GM19240 (cell line): ENCODE data around the gene CABP4.
"Not testable (repeated sequence)": the region's sequence is repeated elsewhere in the genome, so short reads cannot be mapped to it uniquely, and the experiment has no call there.

Experiments used
- DNase-seq: peaks from one replicate; pipeline ENCODE4 v3.0.0; 2011; ENCODE audit warnings: low spot score; ENCODE audit not compliant: insufficient read length

Gene CABP4

DNA sequence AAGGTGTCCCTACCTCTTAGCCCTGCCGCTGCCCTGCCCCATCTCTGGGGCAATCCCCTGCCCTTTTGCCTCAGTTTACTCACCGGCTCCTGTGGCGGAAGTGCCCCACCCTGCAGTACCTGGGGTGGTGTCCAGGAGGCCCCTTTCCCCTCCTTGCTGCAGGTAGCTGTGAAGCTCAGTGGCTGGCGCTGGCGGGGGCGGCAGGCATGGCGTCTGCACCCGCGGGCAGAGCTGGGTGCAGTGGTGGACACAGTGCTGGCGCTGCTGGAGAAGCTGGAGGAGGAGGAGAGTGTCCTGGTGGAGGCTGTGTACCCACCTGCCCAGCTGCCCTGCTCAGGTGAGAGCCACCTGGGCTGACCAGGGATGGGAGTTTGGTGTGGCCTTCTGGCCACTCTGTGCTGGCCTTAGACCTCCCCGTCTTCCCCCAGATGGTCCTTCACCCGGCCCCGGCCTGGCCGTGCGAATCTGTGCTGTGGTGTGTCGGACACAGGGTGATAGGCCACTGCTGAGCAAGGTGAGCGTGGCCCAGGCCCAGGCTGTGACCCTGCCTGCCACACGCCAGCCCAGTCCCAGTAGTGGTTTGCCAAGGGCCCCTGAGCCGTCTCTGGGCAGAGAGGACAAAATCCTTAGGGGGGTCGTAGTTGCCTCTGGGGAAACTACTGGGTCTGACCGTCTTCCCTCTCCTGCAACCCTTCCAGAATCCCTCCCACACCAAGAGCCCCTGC lies 35.7 kb upstream of the CABP4 start:
- no peak for DNase-seq

- no peak for DNase-seq
These were observed 35.0 kb upstream of the CABP4 start for GRCh38 chr11:67420147-67420645.

- DNase-seq, result peak; percentile 91
These were observed 34.3 kb upstream of the CABP4 start for GRCh38 chr11:67420646-67421429.

GRCh38 chr11:67421430-67422031 lies 33.6 kb upstream of the CABP4 start:
- no peak for DNase-seq

GRCh38 chr11:67422891-67423290 lies 32.3 kb upstream of the CABP4 start:
- no peak for DNase-seq

GRCh38 chr11:67423466-67423865 lies 31.7 kb upstream of the CABP4 start:
- DNase-seq, result no peak

- DNase-seq, result no peak
These were observed 31.1 kb upstream of the CABP4 start for GRCh38 chr11:67423891-67424613.

GRCh38 chr11:67427364-67427859 lies 27.7 kb upstream of the CABP4 start:
- not testable (repeated sequence) for DNase-seq

DNA sequence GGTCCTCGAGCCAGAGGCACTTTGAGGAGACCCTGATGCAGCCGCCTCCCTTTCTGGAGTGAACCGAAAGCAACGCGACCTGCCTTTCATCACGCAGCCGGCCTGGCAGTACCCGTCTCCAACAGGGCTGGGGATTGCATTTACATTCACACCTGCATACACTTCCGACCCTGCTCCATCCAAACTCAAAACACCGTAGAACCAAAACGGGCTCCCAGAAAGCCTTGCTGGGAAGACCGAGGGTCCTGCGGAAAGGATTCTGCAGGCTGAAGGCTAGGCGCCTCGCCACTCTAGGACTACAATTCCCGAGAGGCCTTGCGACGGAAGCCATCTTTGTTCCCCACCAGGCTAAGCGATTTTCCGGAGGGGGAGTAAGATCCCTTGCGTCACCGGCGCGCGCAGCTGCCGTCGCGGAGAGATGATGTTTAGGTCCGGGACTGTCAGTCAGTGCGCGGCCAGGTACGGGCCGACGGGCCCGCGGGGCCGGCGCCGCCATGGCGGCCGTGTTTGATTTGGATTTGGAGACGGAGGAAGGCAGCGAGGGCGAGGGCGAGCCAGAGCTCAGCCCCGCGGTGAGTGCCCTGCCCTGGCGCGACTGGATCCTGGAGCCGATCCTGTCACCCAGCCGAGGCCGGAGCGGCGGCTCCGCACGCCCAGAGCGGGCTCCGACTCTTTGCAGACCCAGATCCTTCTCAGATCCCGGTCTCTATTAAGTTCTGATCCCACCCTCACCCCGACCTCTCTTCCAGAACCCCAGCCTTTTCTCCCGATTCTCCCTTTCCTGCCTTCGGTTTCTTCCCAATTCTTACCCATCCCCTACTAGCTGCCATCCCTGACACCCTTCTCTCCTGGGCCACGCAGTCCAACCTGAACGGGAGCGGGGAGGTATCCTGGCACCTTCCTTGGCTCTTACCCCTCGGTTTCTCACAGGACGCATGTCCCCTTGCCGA lies 26.8 kb upstream of the CABP4 start, which contains the start of gene RPS6KB2:
TSS of gene RPS6KB2 (plus strand) at position 443 of the 950 bp plus-strand sequence. CDS start at position 495, 52 bp downstream.
- DNase-seq, result peak; percentile 99

- DNase-seq, result no peak
These were observed 26.0 kb upstream of the CABP4 start for GRCh38 chr11:67429038-67429668.

DNA sequence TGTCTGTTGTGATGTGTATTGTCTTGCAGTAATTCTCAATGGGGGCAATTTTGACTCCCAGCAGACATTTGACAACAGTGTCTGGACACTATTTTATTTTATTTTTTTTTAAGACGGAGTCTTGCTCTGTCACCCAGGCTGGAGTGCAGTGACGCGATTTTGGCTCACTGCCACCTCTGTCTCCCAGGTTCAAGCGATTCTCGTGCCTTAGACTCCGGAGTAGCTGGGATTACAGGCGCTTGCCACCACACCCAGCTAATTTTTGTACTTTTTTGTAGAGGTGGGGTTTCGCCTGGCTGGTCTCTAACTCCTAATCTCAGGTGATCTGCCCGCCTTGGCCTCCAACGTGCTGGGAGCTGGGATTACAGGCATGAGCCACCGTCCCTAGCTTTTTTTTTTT lies 25.4 kb upstream of the CABP4 start:
- no peak for DNase-seq

DNA sequence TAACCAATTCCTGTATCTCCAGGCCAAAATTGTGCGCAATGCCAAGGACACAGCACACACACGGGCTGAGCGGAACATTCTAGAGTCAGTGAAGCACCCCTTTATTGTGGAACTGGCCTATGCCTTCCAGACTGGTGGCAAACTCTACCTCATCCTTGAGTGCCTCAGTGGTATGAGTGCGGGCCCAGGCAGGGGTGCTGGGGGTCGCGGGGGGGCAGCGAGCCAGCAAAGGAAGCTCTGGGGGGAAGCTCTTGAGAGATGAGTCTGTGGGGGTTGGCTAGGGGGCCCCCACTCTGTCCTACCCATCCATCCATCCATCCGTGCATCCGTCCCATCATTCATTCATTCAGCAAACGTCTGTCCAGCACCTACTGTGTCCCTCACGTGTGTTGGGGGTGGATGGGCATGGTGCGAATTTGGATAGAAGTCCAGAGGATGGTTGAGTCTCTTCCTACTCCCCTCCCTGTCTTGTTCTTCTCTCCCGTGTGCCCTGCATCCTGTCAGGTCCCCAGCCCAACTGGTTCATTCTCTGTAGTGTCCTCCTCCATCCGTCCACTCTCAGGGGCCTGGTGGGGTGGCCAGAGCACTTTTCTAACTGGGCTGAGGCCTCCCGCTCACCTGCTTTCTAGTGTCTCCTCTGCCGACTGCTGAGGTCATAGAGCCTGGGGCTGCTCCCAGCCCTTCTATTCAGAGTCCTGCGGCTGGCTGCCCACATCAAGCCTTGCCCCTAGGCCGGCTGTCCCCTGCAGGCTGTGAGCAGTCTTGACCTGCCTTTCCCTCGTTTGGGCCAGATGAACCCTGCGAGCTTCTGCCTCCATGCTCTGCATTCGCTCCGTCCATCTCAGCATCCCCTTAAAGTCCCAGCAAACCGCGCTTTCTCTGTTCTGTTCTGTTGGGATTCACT lies 23.6 kb upstream of the CABP4 start:
- no peak for DNase-seq

DNA sequence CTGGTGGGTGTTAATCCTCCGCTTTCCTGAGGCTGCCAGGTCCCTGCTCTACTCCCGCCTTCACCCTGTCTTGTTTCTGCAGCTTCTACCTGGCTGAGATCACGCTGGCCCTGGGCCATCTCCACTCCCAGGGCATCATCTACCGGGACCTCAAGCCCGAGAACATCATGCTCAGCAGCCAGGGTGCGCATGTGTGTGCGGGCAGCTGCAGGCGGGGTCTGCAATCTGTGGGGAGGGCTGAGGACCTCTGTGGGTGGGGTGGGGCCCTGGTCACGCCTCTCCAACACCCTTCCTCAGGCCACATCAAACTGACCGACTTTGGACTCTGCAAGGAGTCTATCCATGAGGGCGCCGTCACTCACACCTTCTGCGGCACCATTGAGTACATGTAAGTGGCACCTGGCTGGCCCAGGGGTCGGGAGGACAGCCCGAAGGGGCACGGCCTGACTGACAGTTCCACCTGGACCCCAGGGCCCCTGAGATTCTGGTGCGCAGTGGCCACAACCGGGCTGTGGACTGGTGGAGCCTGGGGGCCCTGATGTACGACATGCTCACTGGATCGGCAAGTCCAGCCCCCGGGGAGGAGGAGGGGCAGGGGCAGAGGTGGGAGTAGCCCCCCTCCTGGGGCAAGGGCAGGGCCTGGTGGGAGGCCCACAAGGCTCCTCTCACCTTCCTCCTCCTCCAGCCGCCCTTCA lies 22.4 kb upstream of the CABP4 start:
- DNase-seq, result no peak

DNA sequence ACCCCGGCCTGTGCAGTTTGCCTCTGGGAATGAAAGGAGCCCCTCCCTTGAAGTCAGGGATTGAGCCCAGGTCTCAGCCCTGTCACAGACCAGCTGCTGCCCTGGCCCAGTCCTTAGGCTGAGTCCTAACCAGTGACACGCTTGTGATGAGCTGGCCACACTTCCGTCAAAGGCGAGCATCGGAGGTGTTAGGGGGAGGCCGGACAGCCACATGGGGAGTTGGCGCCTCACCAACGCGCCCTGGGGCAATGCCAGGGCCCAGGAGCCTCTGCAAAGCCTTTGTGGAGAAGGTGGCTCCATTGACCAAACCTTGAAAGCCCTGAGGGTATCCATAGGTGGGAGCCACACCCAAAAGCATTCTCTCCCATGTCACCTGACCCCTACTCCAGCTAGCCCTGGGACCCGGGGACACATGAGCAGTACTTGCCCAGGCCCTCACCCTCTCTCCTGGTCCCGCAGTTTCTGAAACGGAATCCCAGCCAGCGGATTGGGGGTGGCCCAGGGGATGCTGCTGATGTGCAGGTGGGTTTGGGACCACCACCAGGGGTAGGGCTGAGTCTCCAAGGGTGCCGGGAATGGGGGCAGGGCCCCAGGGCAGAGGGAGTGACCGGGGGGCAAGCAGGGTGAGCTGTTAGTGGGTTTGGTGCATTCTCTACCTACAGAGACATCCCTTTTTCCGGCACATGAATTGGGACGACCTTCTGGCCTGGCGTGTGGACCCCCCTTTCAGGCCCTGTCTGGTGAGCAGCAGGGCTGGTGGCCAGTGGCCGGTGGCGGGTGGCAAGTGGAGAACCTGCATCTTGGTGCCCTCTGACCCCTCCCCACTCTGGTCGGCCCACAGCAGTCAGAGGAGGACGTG lies 21.4 kb upstream of the CABP4 start:
- no peak for DNase-seq

GRCh38 chr11:67434395-67434881 lies 20.7 kb upstream of the CABP4 start:
- DNase-seq, result no peak

- no peak for DNase-seq
These were observed 20.0 kb upstream of the CABP4 start for GRCh38 chr11:67435031-67435726.
